OCI-LY3 (cell line): ENCODE measurements around the gene RHBDD1.

Experiments used
- EZH2phosphoT487 ChIP-seq: fragments of 200-600 bp; shearing (Covaris generic); IDR thresholded peaks from 2 replicates; pipeline ENCODE4 v1.6.1; 2018; ENCODE audit warnings: antibody characterized with exemption, mixed run types, low read depth
- TF ChIP-seq, protein P1 (sequence below): fragments of 200-600, 300-600 bp; sonication (generic); IDR thresholded peaks from 2 replicates; pipeline ENCODE4 v1.5.1; 2014; ENCODE audit warnings: antibody characterized with exemption, low read length, low read depth

DNA sequence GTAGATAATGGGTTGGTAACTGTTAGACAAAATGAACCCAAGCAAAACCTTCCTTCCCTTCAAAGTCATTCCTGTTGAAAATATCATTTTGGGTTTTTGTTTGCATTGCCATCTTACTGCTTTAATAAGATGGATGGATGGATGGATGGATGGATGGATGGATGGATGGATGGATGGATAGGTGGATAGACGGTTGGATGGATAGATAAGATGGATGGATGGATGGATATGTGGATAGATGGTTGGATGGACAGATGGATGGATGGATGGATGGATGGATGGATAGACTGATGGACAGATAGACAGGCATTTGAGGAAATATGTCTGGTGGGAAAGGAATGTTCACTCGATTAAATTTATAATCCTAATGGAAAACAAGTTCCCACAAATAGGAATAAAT, 194.9 kb downstream of the RHBDD1 start:
- TF ChIP-seq, protein P1, sequence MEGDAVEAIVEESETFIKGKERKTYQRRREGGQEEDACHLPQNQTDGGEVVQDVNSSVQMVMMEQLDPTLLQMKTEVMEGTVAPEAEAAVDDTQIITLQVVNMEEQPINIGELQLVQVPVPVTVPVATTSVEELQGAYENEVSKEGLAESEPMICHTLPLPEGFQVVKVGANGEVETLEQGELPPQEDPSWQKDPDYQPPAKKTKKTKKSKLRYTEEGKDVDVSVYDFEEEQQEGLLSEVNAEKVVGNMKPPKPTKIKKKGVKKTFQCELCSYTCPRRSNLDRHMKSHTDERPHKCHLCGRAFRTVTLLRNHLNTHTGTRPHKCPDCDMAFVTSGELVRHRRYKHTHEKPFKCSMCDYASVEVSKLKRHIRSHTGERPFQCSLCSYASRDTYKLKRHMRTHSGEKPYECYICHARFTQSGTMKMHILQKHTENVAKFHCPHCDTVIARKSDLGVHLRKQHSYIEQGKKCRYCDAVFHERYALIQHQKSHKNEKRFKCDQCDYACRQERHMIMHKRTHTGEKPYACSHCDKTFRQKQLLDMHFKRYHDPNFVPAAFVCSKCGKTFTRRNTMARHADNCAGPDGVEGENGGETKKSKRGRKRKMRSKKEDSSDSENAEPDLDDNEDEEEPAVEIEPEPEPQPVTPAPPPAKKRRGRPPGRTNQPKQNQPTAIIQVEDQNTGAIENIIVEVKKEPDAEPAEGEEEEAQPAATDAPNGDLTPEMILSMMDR, result no peak
- TF ChIP-seq EZH2phosphoT487, result no peak
